ENCODE results near the gene NEK7.
"Not testable (repeated sequence)": the region's sequence is repeated elsewhere in the genome, so short reads cannot be mapped to it uniquely, and the experiment has no call there.

Gene NEK7

DNA sequence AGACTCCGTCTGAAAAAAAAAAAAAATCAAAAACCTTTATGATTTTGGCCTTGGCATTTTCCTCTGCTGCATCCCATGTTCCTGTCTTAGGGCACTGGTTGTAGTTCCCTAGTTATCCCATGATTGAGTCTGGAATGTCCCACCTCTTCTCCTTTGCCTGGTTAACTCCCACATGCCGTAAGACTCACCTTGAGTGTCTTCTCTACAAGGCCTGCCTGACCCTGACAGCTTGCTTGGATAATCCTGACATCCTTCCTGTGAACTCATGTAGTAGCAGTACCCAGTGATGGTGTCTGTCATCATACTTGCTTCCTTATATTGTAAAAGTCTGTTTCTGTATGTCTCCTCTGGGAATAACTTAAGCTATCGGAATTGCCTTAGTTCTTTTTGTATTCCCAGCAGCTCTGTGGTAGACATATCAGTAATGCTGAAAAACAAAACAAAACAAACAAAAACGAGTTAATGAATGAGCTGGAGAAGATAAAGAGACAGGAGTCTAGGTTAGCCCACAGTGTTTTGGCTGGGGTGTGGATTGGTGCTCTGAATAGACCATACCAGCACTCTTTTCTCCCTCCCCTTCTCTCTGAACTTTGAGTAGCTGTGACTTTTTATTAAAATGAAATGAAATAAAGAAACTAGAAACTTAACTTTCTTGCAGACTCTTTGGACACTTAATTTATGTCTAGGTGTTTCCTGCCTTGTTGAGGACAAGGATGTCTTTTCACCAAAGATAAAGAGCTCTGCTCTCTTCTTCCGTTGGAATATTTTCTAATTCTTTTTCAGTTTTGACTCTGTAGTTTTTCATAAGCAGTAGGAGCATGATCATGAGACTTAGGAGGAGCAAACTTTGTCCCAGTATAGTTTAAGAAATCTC lies 15.1 kb downstream of the NEK7 start:
- DNase-seq (ENCODE audit: low read depth in 3 of 3) = no peak

DNA sequence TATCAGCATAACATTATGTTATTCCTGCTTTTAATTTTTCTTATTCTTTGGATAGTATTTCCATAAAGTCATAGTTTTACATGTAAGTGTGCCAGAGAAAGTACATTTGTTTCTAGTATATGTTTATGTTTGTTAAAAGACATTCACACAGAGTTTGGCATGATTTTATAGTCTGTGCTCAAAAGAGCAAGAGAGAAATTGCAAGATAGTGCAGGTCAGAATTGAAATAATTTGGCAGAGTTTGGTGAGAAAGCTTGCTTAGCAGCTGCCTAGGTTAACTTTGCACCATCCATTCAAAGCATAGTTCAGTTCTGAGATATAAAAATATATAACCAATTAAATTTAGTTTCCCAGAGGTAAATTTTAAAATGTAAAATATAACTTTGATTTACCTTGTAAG lies 17.0 kb downstream of the NEK7 start:
- DNase-seq (ENCODE audit: low read depth in 3 of 3) = no peak

DNA sequence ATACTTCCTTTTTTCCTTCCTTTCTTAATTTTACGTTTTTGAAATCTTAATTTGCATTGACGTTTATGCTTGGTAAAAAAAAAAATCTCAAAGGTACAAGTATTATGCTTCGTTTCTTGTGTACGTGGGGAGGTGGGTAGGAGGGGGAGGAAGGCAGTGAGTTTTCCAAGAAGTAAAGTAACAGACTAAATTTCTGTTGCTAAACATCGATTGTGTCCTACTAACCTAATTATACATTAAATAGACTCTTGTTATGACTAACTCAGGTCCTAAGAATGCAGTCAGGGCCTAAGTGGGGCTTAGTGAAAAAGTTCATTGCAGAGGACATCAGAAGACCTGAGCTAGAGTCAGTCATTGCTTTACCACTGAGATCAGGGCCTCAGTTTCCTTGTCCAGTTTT lies 17.5 kb downstream of the NEK7 start:
- DNase-seq (ENCODE audit: low read depth in 3 of 3) = no peak

DNA sequence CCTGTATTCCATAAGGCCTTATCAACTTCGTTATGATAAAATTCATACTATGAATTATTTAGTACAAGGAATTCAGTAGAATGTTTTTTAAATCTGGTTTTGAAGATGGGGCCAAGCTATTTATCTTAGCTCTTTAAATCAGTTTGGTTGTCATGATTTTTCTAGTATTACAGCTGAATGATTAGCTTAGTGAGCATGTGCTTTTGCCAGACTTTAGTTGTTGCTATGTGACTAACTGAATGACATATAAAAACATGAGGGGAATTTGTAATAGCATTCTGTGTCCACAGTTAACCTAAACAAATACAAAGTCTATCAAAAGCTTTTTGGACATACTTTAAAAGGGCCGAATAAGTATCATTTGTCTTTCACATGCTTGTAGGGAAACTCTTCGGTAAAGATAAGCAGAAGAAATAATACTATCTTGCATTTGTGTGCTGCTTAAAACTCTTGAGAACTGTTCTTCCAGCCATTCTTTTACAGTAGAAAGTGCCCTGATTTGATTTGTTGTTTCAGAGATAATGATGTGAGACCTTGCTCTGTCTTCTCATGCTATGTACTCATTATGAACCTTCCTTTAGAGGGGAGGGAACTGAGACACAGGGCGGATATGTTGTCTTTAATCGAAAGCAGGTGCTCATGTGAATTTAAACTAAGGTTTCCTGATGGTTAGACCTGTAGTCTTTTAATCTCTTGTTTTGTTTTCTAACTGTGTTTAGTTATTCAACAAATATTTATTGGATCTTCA lies 18.8 kb downstream of the NEK7 start:
- no peak for DNase-seq (ENCODE audit: low read depth in 3 of 3)

DNA sequence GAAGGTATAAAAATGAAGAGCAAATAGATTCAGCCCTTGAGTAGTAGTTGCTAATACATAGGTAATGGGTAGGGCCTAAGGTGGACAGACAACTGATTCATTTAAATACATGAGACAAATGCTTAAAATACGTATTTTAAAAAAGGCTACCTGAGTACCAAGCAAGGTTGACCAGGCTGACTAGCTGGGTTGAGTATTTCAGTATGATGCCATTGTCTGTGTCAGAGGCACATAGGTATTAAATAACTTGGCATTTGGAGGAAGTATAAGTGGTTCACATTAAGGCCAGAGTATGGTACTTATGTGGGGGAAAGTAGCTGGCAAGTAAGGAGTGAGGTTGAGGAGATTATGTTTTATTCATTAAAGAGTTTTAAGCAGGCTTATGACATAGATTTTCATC lies 19.4 kb downstream of the NEK7 start:
- no peak for DNase-seq (ENCODE audit: low read depth in 3 of 3)

DNA sequence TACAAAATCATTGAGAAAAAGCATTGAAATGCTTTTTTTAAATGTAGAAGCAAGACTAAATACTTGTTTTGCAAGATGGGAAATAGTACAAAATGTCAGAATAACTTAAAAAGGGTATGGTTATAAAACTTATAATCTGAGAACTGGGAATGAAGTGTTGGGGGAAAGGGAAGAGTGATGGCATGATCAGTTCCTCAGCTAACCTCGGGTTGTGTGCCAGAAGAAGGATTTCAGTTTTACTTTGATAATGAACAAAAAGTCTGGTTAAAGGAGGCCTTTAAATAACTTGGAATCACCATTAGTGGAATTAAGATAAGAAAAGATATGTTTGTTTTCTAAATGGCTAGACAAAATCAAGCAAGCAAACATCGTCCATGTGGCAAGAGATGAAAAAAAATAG lies 20.7 kb downstream of the NEK7 start:
- no peak for DNase-seq (ENCODE audit: low read depth in 3 of 3)

DNA sequence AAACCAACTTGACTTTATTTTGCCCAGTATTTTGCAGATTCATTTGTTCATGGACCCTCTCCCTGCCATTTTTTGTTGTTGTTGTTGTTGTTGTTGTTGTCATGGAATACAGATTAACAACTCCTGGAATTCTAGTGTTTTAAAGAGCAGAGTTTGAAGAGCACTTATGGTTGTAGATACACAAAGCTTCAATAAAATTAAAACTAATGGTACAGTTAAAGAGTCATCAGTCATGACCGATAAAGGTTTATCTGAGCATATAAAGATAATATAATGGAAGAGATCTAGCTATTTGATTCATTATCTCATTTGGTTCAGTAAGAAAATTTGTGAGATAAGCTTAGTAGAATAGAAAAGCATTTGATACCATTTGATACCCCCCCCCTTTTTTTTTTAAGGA lies 21.8 kb downstream of the NEK7 start:
- DNase-seq (ENCODE audit: low read depth in 3 of 3) = no peak

DNA sequence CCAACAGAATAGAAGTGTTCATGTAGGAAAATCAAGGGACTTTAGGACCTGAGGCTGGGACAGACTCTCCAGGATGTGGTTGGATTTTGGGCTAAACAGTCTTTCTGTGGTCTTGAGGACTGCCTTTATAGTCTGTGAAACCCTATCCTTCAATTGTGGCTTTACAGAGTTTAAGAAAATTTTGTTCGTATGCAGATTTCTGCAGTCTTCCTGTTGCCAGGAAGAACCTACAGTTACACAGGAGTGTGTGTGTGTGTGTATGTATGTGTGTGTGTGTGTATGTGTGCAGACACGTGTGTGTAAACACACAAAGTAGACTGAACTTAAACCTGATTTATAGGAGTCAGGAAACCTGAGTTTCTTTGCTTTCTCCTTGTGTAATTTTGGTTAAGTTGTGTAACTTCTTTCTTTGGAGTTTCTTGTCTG lies 22.8 kb downstream of the NEK7 start:
- no peak for DNase-seq (ENCODE audit: low read depth in 3 of 3)

DNA sequence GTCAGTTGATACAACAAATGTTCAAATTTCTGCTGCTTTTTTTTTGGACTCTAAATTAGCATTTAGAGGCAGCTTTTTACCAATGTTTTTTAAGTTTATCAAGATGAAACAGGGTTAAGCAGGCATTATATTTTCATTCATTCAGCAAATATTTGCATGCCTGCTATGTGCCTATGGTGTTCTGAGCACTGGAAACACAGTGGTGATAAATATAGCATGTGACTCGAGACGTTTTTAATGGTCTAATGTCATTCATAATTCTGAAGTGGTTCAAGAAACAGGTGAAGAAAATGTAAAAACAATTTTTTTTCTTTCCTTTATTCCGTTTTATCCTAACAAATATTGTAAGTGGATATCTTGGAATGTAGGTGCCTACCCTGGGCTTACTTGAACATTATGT lies 26.8 kb downstream of the NEK7 start:
- DNase-seq (ENCODE audit: low read depth in 3 of 3) = no peak

DNA sequence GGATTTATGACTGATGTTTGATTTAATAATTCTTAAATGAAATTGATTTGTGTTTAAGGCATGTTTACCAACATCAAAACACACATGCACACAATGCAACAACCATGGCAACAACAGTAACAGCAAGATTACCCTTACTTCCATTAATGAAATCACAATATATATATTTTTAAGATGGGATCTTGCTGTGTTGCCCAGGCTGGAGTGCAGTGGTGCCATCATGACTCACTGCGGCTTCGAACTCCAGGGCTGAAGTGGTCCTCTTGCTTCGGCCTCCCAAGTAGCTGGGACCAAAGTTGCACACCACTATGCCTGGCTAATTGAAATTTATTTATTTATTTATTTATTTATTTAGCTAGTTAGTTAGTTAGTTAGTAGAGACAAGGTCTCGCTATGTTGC lies 27.7 kb downstream of the NEK7 start:
- DNase-seq (ENCODE audit: low read depth in 3 of 3) = no peak

DNA sequence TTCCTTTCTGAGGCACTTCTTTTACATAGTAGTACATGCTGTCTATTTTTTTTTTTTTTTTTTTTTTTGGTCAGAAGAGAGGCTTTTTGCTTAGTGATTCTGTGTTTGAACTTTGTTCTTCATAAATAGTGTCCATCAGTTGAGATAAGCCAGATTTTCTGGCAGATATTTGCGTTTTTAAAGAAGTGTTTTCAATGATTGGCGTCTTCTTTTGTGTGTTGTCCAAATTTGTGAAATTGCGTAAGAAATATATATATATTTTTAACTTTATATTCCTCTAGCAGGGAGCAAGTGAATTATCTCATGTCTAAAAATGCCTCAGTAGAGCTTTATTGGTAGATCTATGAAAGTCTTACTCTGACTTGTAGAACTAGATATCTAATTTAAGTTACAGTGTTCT lies 28.3 kb downstream of the NEK7 start:
- no peak for DNase-seq (ENCODE audit: low read depth in 3 of 3)

DNA sequence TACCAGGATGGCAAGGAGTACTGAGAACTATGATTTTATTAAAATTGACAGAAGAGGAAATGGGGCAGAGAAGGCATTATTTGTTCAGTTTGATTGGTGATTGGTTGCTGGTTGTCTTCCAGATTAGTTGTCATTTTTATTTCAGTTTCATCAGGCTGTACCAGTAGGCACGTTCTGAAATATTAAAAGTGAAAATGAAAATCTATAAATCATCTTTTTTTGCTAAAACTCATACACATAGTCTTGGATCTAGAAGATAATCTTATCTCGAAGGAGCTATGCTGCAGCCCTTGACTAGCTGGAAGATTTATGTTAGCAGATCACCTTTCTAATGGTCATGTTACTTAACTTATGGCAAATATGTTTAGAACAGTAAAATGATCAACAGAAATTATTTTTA lies 29.0 kb downstream of the NEK7 start:
- no peak for DNase-seq (ENCODE audit: low read depth in 3 of 3)

DNA sequence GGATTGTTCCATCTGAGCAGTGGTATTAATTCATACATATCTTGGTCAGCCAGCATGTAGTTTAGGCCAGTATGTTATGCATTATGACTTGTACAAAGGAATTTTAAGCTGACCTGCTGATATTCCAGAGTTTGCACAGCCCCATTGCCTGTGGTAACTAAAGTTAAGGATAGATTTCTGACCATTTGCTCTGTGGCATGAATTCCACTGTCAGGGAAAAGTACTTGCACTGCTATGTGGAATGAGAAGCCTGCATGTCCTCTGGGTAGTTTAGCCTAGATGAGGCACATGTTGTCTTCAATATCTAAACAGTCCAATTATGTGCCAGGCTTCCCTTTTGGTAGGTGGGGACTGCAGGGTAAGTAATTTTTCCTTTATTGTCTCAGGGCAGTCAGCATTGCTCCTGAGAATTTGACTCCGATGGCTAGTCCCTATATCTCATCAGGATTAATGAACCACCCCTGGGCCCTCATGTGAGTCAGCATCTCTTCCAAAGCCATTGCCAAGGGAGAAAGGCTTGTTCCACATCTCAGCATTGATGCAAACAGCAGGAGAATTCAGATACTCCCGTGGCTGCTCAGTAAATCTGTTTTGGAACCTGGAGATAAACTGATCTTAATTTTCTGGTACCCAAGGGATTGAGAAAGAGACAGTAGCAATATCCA lies 30.2 kb downstream of the NEK7 start:
- no peak for DNase-seq (ENCODE audit: low read depth in 3 of 3)

DNA sequence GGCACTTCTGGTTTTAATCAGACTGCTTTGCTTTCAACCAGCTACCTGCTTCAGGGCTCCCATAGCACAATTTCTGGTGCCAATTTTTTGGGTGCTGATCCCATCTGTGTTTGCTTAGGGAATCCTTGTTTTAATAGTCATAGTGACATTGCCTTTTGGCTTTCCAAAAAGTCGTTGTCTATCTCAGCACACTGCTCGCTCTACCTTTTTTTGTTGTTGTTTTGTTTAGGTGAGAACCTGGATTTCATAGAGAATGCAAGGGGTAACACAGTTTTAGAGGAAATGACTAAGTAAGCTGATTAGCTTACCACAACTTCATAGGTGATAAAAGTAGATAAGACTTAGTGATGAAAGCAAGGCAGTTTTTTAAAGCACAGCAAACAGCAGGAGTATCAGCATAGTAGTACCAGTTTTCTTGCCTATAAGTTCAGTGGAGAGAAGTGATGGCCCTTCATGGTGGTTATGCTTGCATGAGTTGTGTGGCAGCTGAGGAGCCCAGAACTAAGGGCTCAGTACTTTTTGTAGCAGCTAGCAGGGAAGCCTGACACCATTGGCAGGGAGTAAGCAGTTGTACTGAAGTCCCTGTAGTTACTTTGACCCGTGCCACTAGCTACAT lies 31.3 kb downstream of the NEK7 start:
- DNase-seq (ENCODE audit: low read depth in 3 of 3) = no peak

DNA sequence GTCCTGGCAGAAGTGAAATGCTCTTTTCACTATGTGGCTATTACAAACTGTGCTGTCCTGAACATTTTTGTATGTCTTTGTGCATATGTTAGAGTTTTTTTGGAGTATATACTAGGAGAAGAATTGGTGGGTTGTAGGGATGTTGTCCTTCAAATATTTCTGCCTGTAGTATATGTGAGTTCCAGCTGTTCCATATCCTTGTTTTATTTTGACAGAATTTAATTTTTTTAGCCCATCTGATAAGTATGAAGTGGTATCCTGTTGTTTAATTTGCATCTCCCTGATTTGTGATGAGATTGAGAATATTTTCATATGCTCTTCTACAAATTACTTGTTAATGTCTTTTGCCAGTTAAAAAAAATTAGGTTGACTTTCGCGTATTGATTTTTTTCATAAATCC lies 34.3 kb downstream of the NEK7 start:
- no peak for DNase-seq (ENCODE audit: low read depth in 3 of 3)

DNA sequence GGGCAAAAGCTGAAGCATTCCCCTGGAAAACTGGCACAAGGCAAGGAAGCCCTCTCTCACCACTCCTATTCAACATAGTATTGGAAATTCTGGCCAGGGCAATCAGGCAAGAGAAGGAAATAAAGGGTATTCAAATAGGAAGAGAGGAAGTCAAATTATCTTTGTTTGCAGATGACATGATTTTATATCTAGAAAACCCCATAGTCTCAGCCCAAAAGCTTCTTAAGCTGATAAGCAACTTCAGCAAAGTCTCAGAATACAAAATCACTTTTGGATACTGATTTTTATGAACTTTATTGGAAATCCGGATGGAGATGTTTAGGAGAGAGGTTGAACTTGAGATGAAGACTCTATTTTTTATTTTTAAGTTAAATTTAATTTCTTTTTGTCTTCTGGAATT lies 37.1 kb downstream of the NEK7 start:
- not testable (repeated sequence) for DNase-seq (ENCODE audit: low read depth in 3 of 3)

DNA sequence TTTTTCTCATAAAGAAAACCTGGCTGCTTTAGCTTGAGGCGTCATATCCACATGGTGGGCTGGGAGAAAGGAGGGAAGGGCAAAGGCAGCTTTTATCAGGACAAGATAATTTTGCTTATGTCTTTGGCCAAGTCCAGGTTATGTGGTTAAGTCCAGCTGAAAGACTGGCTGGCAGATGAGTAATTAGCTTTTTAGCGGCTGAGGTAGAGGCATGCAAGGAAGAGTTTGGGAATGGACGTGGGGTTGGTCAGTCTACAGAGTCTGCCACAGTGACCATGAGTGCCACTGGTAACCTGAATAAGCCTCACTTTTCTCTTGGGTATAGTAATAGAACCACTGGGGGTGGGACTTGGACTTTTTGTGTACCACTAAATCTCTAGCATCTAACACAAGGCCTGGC lies 39.8 kb downstream of the NEK7 start:
- no peak for DNase-seq (ENCODE audit: low read depth in 3 of 3)

DNA sequence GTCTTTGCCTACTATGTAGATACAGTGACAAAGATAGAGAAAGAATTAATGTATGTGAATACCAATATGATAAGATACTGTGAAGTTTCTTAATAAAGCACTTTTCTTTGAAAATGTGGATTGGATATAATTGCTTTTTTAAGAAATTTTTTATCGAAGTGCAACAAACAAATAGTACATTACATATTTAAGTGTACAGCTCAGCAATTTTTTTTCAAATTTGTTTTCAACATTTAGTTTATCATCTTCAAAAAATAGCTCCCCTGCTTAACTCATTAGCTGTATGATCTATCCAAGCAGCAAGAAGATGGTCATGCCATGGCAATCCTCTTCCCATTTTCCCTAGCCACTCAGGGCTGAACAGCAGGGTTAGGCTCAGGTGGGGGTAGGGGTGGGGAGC lies 40.5 kb downstream of the NEK7 start:
- DNase-seq (ENCODE audit: low read depth in 3 of 3) = no peak

DNA sequence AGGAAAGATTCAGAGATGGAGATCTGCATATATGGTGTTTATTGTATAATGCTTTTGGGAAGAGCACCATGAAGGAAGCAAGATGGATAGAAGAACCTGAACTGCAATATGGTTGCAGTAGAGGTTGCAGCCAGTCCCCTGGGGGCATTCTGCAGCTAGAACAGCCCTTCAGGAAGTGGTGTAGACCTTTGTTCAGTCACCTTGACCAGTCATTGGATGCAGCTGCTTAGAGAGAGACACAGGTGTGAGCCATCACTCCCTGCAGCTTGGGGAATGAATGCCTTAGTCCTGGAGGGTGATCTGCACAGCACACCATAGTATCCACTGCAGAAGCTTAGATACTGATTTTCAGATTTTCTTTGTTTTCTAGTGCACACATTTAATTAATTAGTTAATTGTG lies 42.3 kb downstream of the NEK7 start:
- DNase-seq (ENCODE audit: low read depth in 3 of 3) = no peak

DNA sequence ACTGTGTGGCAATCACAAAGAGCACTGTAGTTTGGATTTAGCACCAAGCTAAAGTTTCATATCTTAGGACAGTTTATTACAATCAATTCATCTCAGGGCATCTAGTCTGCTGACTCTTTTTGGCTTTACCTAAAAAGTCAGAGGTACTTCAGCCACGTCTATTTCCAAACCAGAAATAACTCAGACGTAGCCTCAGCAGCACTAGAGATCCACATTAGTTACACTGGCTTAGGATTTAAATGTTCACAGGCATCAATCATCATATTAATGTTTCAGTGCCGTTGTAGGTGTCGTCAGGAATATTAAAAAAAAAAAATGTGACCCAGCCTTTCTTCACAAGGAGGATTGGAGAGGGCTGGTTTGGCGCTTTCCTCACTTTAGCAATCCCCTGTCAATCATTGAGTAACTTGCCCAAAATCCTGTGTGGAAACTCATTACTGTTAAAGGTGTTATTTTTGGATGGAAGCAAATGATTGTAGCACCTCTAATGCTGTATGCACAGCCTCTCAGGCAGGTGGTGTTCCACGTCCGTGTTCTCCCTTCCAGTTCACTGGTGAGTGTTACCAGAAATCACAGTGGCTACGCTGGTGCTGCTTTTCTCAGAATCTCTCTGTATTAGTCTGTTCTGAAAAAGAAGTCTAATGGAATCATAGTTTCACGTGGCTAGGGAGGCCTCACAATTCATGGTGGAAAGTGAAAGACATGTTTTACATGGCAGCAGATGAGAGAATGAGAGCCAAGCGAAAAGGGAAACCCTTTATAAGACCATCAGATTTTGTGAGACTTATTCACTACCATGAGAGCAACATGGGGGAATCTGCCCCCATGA lies 45.4 kb downstream of the NEK7 start:
- peak in 2 of 3 experiments; percentile 11 to 38 for DNase-seq (ENCODE audit: low read depth in 3 of 3)

DNA sequence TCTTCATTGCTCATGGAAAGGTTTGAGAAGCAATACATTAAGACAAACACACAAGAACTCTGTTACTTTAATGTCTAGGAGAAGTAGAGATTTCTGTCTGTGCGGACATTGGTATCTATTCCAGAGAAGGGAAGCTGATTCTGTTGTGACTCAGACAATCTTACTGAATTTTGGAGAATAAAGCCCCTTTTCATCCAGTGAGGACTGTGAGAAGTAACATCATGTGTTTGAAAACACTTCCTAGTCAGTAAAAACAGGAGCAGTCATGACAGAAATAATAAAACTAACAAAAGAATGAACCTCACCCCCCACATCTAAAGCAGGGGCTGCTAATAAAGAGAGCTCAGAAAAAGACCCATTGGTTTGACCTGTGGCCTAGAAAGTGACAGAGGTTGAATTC lies 46.6 kb downstream of the NEK7 start:
- no peak for DNase-seq (ENCODE audit: low read depth in 3 of 3)
